Hypothalamus (tissue), 51 donors: ENCODE results near the gene LYG1.
"Not testable (repeated sequence)": the region's sequence is repeated elsewhere in the genome, so short reads cannot be mapped to it uniquely, and the experiment has no call there.

Experiments used
- DNase-seq, 51 donors: peaks; one replicate each; lab custom pipeline; 2025; lab: John Stamatoyannopoulos, UW

Gene LYG1

GRCh38 chr2:99278195-99278765 is 22.7 kb downstream of the LYG1 start:
- not testable (repeated sequence) for DNase-seq

- no peak for DNase-seq
Observed at GRCh38 chr2:99275882-99276281, 25.1 kb downstream of the LYG1 start.

- DNase-seq = no peak
Observed at GRCh38 chr2:99261242-99261641, 39.8 kb downstream of the LYG1 start.

- DNase-seq = no peak
Observed at GRCh38 chr2:99260184-99260583, 40.8 kb downstream of the LYG1 start.

- DNase-seq = no peak
Observed at GRCh38 chr2:99259465-99259864, 41.5 kb downstream of the LYG1 start.

GRCh38 chr2:99256677-99257076 is 44.3 kb downstream of the LYG1 start:
- no peak for DNase-seq

GRCh38 chr2:99255491-99256318 is 45.3 kb downstream of the LYG1 start, which contains the start of gene LYG2:
Gene LYG2 (minus strand): TSS chr2:99255666. CDS start chr2:99254260, 1,406 bp downstream.
- DNase-seq = no peak

GRCh38 chr2:99249951-99250350 is 51.0 kb downstream of the LYG1 start:
- no peak for DNase-seq

GRCh38 chr2:99242151-99242550 is 58.8 kb downstream of the LYG1 start:
- no peak for DNase-seq

- DNase-seq = no peak
Observed at GRCh38 chr2:99240431-99240830, 60.6 kb downstream of the LYG1 start.

- no peak for DNase-seq
Observed at GRCh38 chr2:99238599-99238998, 62.4 kb downstream of the LYG1 start.
